Uterus (tissue), 4 donors: ENCODE results near the gene GIMAP1. TPM values are rescaled to one million over a fixed set of nuclear protein-coding genes. Genes with fewer than 3 reads are reported as not detected.

ENCODE experiments used
- DNase-seq, 2 donors: peaks; one replicate each; pipeline ENCODE4 v3.0.0-alpha.2; 2019 to 2020
- H3K27ac ChIP-seq, 2 donors: fragments of 200-600 bp; sonication (generic); 1 replicate in 1 of 2; 2 replicates in 1 of 2; pipeline ENCODE4 v1.5.1; 2016 to 2018
- H3K27me3 ChIP-seq, 2 donors: fragments of 200-600 bp; sonication (generic); one replicate each; pipeline ENCODE4 v1.5.1; 2018 to 2019; ENCODE audit warnings: control low read depth in 1 of 2
- H3K36me3 ChIP-seq, 2 donors: fragments of 200-600 bp; sonication (generic); one replicate each; pipeline ENCODE4 v1.5.1; 2019; ENCODE audit warnings: control low read depth in 1 of 2
- H3K4me1 ChIP-seq, 2 donors: fragments of 200-600 bp; sonication (generic); one replicate each; pipeline ENCODE4 v1.5.1; 2018 to 2019; ENCODE audit warnings: control low read depth in 1 of 2
- H3K4me3 ChIP-seq, 2 donors: fragments of 200-600 bp; sonication (generic); 1 replicate in 1 of 2; 2 replicates in 1 of 2; pipeline ENCODE4 v1.5.1; 2018 to 2019; ENCODE audit warnings: mild to moderate bottlenecking in 1 of 2
- H3K9me3 ChIP-seq, 2 donors: fragments of 200-600 bp; sonication (generic); one replicate each; pipeline ENCODE4 v1.5.1; 2019; ENCODE audit warnings: control low read depth in 1 of 2
- POLR2A ChIP-seq, 2 donors: fragments of 450-650 bp; IDR thresholded peaks; one replicate each; pipeline ENCODE4 v1.6.1; 2016; ENCODE audit warnings: antibody characterized with exemption in 2 of 2, mild to moderate bottlenecking in 1 of 2, moderate library complexity in 1 of 2
- intact Hi-C: fragments of 100-400 bp; cut with DNase I; formaldehyde crosslinking; loops from one replicate; pipeline ENCODE4 v1.15.1; 2023; ENCODE audit warnings: low total_unique reads
- total RNA-seq, 4 donors: library from RNA; depleted of rRNA in 3 of 4; stranded (reverse); fragments of >200 nt in 3 of 4; gene quantifications; one replicate each; pipeline versions ENCODE4 v1.1.0 to v1.2.4, GENCODE V29; 2014 to 2023
- TF ChIP-seq, protein P1 (sequence below), 4 experiments: fragments of 200-600 bp in 2 of 4; fragments of 450-650 bp in 2 of 4; sonication (generic) in 2 of 4; IDR thresholded peaks; one replicate each; pipeline ENCODE4 v1.5.1; 2016 to 2019; ENCODE audit warnings: antibody characterized with exemption in 4 of 4, mild to moderate bottlenecking in 2 of 4, moderate library complexity in 1 of 4
- donor health status: DM: yes; HTN: yes; CAD: no.

The GIMAP1 gene
- total RNA-seq, 4 donors from 2014 or later, result 4.0 to 19.1 (median 9.9) TPM

DNA sequence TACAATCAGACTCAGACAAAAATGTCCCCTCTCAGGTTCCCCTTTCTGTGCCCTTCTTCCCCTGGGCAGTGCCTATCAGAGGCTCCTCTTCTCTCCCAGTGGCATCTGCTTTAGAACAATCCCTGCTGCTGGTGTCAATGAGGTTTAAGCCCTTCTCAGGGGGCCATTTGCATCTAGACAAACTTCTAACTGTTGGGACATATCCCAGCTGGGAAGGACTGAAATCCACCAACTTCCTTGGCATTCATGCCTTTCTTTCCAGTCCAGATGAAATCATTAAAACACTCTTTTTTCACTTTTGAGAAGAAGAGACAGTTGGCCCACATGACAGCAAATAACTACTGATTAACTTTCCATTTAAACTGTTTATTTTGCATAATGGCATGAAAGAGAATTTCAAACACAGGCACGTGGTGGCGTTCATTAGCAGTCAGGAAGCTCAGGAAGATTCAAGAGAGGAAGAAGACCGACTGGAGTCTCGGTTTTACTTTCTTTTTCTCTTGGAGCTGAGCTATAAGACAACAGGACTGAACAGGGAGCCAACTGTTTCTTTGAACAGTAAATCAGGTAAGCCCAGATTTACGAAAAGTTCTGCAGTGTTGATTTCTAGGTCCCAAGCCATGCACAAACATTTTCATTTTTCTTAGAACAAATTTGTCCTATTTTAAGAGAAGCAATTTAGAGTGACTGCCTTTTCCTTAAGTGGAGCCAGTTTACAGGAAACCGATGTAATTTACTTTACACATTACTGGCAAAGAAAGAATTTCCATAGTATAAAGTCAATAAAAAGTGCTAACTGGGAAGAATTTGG lies 31.0 kb upstream of the GIMAP1 start, which contains the start of gene GIMAP2:
TSS of gene GIMAP2 (plus strand) at position 488 of the 811 bp plus-strand sequence. CDS start 1,354 bp downstream, outside the sequence.
- DNase-seq, result no peak
- H3K27me3 ChIP-seq, result no peaks in the 10 kb centered on the region
- H3K4me1 ChIP-seq, result no peaks in the 10 kb centered on the region
- no peaks in the 10 kb centered on the region for H3K36me3 ChIP-seq
- TF ChIP-seq, protein P1, sequence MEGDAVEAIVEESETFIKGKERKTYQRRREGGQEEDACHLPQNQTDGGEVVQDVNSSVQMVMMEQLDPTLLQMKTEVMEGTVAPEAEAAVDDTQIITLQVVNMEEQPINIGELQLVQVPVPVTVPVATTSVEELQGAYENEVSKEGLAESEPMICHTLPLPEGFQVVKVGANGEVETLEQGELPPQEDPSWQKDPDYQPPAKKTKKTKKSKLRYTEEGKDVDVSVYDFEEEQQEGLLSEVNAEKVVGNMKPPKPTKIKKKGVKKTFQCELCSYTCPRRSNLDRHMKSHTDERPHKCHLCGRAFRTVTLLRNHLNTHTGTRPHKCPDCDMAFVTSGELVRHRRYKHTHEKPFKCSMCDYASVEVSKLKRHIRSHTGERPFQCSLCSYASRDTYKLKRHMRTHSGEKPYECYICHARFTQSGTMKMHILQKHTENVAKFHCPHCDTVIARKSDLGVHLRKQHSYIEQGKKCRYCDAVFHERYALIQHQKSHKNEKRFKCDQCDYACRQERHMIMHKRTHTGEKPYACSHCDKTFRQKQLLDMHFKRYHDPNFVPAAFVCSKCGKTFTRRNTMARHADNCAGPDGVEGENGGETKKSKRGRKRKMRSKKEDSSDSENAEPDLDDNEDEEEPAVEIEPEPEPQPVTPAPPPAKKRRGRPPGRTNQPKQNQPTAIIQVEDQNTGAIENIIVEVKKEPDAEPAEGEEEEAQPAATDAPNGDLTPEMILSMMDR (IDR thresholded peaks at IDR 0.05), result no peak
- no peak for TF ChIP-seq POLR2A (IDR thresholded peaks at IDR 0.05)
- H3K4me3 ChIP-seq, result peak within 1 kb of the TSS; percentile 26 to 35
- peak within 1 kb of the TSS; percentile 53 to 87 for H3K27ac ChIP-seq
- no peaks in the 10 kb centered on the region for H3K9me3 ChIP-seq
- intact Hi-C loops, result no loop called here

DNA sequence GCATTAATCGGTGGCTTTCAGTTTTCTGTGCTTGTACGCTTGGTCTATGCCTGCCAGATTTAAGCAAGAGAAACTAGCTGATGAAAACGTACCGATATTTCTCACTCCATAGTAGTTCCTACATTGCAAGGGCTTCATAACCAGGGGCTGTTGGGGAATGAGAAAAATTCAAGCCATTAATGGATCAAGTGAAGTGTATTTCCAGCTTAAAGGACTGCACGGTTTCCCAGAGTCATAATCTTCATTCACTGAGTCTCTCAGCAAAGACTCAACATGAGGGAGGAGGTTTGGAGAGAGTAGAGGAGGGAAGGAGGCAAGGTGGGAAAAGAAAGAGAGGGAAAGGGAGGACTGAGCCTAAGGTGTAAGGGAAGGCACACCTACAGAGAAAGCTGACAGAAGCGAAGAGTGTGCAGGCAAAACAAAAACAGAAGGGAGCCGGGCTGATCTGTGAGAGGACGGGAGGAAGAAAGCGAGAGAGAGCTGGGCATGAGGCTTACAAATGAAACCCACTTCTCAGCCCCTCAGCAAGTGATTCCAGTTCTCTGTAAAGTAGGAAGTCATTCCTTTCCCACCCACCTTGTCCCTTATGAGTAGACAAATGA lies 30.3 kb upstream of the GIMAP1 start:
- Histone ChIP-seq H3K4me3 (peak overlapping the region; percentile 26 to 35), H3K4me1 (no peaks in the 10 kb centered on the region), H3K9me3 (no peaks in the 10 kb centered on the region), H3K27me3 (no peaks in the 10 kb centered on the region), H3K27ac (peak overlapping the region; percentile 53 to 87), H3K36me3 (no peaks in the 10 kb centered on the region)
- intact Hi-C loops, result no loop called here
- no peak for TF ChIP-seq POLR2A (IDR thresholded peaks at IDR 0.05)
- TF ChIP-seq, protein P1 (IDR thresholded peaks at IDR 0.05), result no peak
- DNase-seq, result no peak

DNA sequence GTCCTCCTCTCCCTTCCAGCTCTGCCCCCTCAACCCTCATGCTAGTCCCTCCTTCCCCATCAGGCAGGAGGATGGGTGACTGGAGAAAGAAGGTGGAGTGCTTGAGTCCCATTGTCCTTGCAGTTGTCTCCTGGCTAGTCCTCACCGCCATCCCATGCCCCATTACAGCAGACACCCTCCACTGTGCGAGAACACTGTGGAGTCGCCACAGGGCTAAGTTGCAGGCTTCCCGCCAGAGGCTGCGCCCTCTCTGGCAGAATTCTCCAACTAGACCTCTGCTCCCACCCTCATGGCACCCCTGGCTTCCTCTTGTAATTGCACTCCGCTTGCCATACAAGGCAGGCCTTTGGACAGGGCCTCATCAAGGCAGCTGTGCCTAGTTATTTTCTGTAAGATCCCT lies 27.8 kb upstream of the GIMAP1 start:
- no peak overlapping the region for H3K27ac ChIP-seq
- H3K36me3 ChIP-seq, result no peaks in the 10 kb centered on the region
- no peaks in the 10 kb centered on the region for H3K9me3 ChIP-seq
- TF ChIP-seq, protein P1 (IDR thresholded peaks at IDR 0.05), result no peak
- no peak for TF ChIP-seq POLR2A (IDR thresholded peaks at IDR 0.05)
- DNase-seq, result no peak
- H3K4me1 ChIP-seq, result no peaks in the 10 kb centered on the region
- intact Hi-C loops, result no loop called here
- H3K27me3 ChIP-seq, result no peaks in the 10 kb centered on the region
- no peak overlapping the region for H3K4me3 ChIP-seq

DNA sequence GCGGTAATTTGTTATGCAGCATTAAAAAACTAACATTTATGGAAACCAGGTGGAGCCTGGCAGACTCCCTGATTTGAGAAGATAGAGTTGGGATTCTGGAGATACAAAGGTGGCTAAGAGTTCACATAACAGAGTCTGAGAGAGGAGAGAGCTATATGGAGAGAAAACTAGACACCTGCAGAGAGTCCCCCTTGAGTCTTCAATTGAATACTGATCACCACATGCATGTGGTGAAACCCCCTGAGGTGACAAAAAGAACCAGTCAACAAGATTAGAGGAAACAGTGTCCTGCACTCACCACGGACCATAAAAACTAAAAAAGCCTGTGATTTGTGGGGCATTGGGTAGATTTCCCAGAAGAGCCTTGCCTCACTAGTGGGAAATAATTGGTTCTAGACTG lies 20.8 kb upstream of the GIMAP1 start:
- H3K9me3 ChIP-seq, result peaks cover 0 to 6% of the 10 kb centered on the region in 2 donors
- TF ChIP-seq, protein P1 (IDR thresholded peaks at IDR 0.05), result no peak
- no peak for TF ChIP-seq POLR2A (IDR thresholded peaks at IDR 0.05)
- DNase-seq, result no peak
- H3K27ac ChIP-seq, result no peak overlapping the region
- no peaks in the 10 kb centered on the region for H3K36me3 ChIP-seq
- no peaks in the 10 kb centered on the region for H3K27me3 ChIP-seq
- no peak overlapping the region for H3K4me3 ChIP-seq
- H3K4me1 ChIP-seq, result no peaks in the 10 kb centered on the region
- intact Hi-C loops, result no loop called here

DNA sequence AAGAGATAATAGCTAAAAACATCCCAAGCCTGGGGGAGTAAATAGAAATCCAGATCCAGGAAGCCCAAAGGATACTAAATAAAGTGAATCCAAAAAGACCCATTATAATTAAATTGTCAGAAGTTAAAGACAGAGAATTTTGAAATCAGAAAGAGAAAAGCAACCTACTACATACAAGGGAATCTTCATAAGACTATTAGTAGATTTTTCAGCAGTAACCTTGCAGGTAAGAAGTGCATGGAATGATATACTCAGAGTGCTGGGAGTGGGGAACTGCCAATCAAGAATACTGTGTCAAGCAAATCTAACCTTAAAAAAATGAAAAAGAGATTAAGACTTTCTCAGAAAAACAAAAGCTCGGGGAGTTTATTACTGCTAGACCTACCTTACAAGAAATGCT lies 13.2 kb upstream of the GIMAP1 start:
- Histone ChIP-seq H3K27me3 (no peaks in the 10 kb centered on the region), H3K27ac (no peak overlapping the region), H3K36me3 (no peaks in the 10 kb centered on the region), H3K9me3 (peaks cover 0 to 21% of the 10 kb centered on the region in 2 donors), H3K4me3 (no peak overlapping the region), H3K4me1 (no peaks in the 10 kb centered on the region)
- DNase-seq, result no peak
- intact Hi-C loops, result loop anchor here (5.0 kb wide), 1 partner anchor 241 kb away; no protein-coding TSS in a partner anchor
- TF ChIP-seq, protein P1 (IDR thresholded peaks at IDR 0.05), result no peak
- no peak for TF ChIP-seq POLR2A (IDR thresholded peaks at IDR 0.05)
